Thoracic aorta (tissue), 2 donors: Measurements from ENCODE around the gene USP34. TPM values are rescaled to one million over a fixed set of nuclear protein-coding genes. Genes with fewer than 3 reads are reported as not detected.

Experiments used
- ATAC-seq: fragments of 150-250 bp; one replicate; pipeline ENCODE4 v1.8.0; 2017; ENCODE audit warnings: low read depth; ENCODE audit not compliant: insufficient number of reproducible peaks, low FRiP score
- DNase-seq: peaks from one replicate; pipeline ENCODE4 v3.0.0-alpha.2; 2020; ENCODE audit warnings: low spot score
- H3K27ac ChIP-seq, 2 donors: fragments of 200-600 bp; sonication (generic); 1 replicate in 1 of 2; 2 replicates in 1 of 2; pipeline ENCODE4 v1.5.1; 2016; ENCODE audit warnings: mild to moderate bottlenecking in 2 of 2, moderate library complexity in 2 of 2
- H3K27me3 ChIP-seq: fragments of 200-600 bp; sonication (generic); replicated peaks from 2 replicates; pipeline ENCODE4 v1.6.0; 2016; ENCODE audit warnings: mild to moderate bottlenecking; ENCODE audit not compliant: insufficient read depth
- H3K36me3 ChIP-seq: fragments of 200-600 bp; sonication (generic); one replicate; pipeline ENCODE4 v1.5.1; 2016
- H3K4me1 ChIP-seq, 2 donors: fragments of 200-600 bp; sonication (generic); 1 replicate in 1 of 2; 2 replicates in 1 of 2; pipeline versions ENCODE4 v1.5.1 to v1.6.0; 2016; ENCODE audit warnings: low read depth in 2 of 2, mild to moderate bottlenecking in 1 of 2; ENCODE audit not compliant: control insufficient read depth in 1 of 2
- H3K4me3 ChIP-seq: fragments of 200-600 bp; sonication (generic); 2 replicates; pipeline ENCODE4 v1.5.1; 2016; ENCODE audit warnings: mild to moderate bottlenecking
- H3K9me3 ChIP-seq: fragments of 200-600 bp; sonication (generic); 2 replicates; pipeline ENCODE4 v1.5.1; 2016
- CTCF ChIP-seq: fragments of 200-600 bp; sonication (generic); IDR thresholded peaks from one replicate; pipeline ENCODE4 v1.5.1; 2019; ENCODE audit warnings: antibody characterized with exemption
- total RNA-seq, 2 donors: library from RNA; depleted of rRNA; stranded (reverse); fragments of >200 nt; gene quantifications; one replicate each; pipeline versions ENCODE4 v1.1.0 to v1.2.3, GENCODE V29; 2016

The USP34 gene
- total RNA-seq, 2 donors from 2014 or later, result 88.0 to 191 TPM

- H3K27me3 ChIP-seq, result no peaks in the 10 kb centered on the region
- H3K4me1 ChIP-seq, result peaks cover 23 to 32% of the 10 kb centered on the region in 2 donors
- H3K4me3 ChIP-seq, result no peak overlapping the region
- ATAC-seq, result no peak
- no peak overlapping the region for H3K27ac ChIP-seq
- H3K9me3 ChIP-seq, result no peaks in the 10 kb centered on the region
- no peak for DNase-seq
- no peaks in the 10 kb centered on the region for H3K36me3 ChIP-seq
- TF ChIP-seq CTCF, result no peak
These were observed 53.8 kb downstream of the USP34 start for GRCh38 chr2:61416871-61417645.

DNA sequence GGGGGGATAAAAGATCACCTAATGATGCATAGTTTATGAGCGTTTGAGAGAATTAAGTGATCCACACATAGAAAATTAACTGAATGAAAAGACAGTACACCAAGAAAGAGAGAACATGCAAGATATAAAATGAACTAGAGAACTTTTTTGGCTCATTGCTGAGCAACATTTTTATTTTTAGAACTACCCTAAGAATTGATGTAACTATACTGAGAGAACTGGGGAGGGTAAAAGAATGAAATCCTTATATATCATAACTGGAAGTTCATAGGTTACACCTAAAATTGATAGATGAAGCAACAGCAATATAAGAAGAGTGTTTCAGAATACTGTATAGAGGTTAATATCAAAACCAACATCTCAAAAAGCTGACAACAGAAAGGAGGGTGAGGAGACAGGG lies 55.6 kb downstream of the USP34 start:
- Histone ChIP-seq H3K36me3 (no peaks in the 10 kb centered on the region), H3K4me3 (no peak overlapping the region), H3K4me1 (peaks cover 13 to 19% of the 10 kb centered on the region in 2 donors), H3K27ac (no peak overlapping the region), H3K27me3 (no peaks in the 10 kb centered on the region), H3K9me3 (no peaks in the 10 kb centered on the region)
- DNase-seq, result no peak
- no peak for ATAC-seq
- no peak for TF ChIP-seq CTCF

DNA sequence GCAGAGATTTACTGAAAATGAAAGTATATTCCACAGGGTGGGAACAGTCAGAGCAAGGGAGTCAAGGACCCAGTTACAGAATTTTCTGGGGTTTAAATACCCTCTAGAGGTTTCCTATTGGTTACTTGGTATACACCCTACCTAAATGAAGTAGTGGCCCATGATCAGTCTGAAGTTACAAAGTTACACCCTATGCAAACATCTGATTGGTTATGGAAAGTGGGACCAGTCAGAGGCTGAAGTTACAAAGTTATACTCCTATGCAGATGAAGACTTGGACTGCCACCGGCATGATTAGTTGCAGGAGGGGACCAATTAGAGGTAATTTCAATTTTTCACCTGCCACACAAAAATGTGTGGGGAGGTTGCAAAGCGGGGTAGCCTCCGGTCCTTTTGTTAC lies 56.2 kb downstream of the USP34 start:
- no peaks in the 10 kb centered on the region for H3K9me3 ChIP-seq
- H3K4me1 ChIP-seq, result peaks cover 11 to 19% of the 10 kb centered on the region in 2 donors
- no peak for DNase-seq
- no peaks in the 10 kb centered on the region for H3K36me3 ChIP-seq
- ATAC-seq, result no peak
- no peak overlapping the region for H3K27ac ChIP-seq
- no peak overlapping the region for H3K4me3 ChIP-seq
- H3K27me3 ChIP-seq, result no peaks in the 10 kb centered on the region
- no peak for TF ChIP-seq CTCF

DNA sequence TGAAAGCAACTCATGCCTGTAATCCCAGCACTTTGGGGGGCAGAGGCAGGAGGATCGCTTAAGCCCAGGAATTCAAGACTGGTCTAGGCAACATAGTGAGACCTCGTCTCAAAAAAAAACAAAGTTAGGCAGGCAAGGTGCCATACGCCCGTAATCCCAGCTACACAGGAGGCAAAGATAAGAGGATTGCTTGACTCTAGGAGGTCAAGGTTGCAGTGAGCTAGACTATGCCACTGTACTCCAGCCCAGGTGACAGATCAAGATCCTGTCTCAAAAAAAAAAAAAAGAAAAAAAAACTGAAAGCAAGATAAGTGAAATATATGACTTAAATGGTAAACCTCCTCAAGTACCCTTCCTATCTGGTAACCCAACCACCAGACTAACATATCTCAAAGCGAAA lies 59.8 kb downstream of the USP34 start:
- H3K4me1 ChIP-seq, result peaks cover 8 to 17% of the 10 kb centered on the region in 2 donors
- H3K36me3 ChIP-seq, result no peaks in the 10 kb centered on the region
- no peak overlapping the region for H3K4me3 ChIP-seq
- no peak for TF ChIP-seq CTCF
- H3K27me3 ChIP-seq, result no peaks in the 10 kb centered on the region
- no peaks in the 10 kb centered on the region for H3K9me3 ChIP-seq
- DNase-seq (no peak), ATAC-seq (no peak)
- no peak overlapping the region for H3K27ac ChIP-seq

DNA sequence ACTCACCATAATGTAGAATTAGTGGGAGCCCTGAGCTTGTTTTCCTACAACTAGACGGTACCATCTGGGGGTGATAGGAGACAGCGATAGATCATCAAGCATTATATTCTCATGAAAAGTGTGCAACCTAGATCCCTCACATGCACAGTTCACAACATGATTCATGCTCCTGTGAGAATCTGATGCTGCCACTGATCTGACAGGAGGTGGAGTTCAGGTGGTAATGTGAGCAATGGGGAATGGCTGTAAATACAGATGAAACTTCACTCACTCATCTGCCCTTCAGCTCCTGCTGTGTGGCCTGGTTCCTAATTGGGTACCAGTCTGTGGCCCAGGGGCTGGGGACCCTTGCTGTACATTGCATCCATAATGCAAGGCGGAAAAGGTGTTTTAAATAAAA lies 60.7 kb downstream of the USP34 start:
- no peak overlapping the region for H3K27ac ChIP-seq
- H3K27me3 ChIP-seq, result no peaks in the 10 kb centered on the region
- H3K4me3 ChIP-seq, result no peak overlapping the region
- TF ChIP-seq CTCF, result no peak
- ATAC-seq (no peak), DNase-seq (no peak)
- H3K36me3 ChIP-seq, result no peaks in the 10 kb centered on the region
- H3K4me1 ChIP-seq, result peaks cover 0 to 7% of the 10 kb centered on the region in 2 donors
- H3K9me3 ChIP-seq, result no peaks in the 10 kb centered on the region
